ENCODE data around the gene PSEN2. TPM values are rescaled to one million over a fixed set of nuclear protein-coding genes. Genes with fewer than 3 reads are reported as not detected.

Gene PSEN2
- total RNA-seq, 1 experiment from 2014 or later, result 37.5 TPM

DNA sequence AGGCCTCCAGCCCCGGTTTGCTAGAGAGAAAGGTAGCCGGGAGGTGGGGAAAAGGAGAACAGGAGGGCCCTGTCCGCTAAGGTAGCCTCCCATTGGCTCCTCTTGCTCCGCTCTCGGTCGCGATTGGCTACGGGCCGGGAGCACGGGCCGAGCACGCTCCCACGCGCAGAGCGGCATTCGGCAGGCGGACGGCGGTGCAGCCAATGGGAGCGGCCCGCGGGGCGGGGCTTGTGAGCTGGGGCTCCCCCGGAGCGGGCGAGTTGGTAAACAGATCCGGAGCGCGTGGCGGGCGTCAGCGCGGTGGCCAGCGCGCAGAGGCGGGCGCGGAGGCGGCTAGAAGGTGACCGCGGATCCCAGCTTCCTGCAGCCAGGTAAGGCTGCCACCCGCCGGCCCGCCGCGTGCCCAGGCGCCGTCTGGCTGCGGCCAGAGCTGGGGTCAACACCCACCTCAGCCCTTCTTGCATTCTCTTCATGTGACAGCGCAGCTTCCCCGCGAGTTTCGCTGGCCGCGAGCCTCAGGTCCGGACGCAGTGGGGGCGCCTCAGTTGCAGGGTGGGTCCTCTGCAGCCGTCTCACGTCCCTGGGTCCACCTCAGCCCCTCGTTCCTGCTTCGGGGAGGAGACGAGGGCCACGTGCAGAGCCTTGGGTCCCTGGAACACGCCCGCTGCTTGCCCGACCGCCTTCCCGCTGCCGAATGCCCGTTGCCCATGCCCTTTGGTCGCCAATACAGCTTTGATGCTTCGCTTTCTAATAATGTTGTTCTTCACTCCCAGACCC is 69.8 kb downstream of the PSEN2 start, which contains the start of gene COQ8A:
TSS of gene COQ8A (plus strand) at position 266 of the 777 bp plus-strand sequence. CDS start 21,092 bp downstream, outside the sequence.
- H3K36me3 ChIP-seq (ENCODE audit: control insufficient read depth, insufficient read depth, low read length), result no peaks in the 10 kb centered on the region
- no TSS peak for BruUV-seq (replicated peaks)
- H3K9me3 Mint-ChIP-seq (ENCODE audit: unreplicated experiment), result peaks cover 7% of the 10 kb centered on the region
- H3K27me3 ChIP-seq (replicated peaks; ENCODE audit: control insufficient read depth, insufficient read depth, low read length), result no peaks in the 10 kb centered on the region
- POLR2A ChIA-PET, result no interaction called here
- CTCF ChIA-PET, result no interaction called here
- H3K4me1 Mint-ChIP-seq (ENCODE audit: low read depth, unreplicated experiment), result peaks cover 42% of the 10 kb centered on the region
- DNase-seq, result peak; percentile 99
- peak within 1 kb of the TSS; percentile 86 for H3K4me3 ChIP-seq (ENCODE audit: low read depth, low read length)
- TF ChIP-seq, protein P1, sequence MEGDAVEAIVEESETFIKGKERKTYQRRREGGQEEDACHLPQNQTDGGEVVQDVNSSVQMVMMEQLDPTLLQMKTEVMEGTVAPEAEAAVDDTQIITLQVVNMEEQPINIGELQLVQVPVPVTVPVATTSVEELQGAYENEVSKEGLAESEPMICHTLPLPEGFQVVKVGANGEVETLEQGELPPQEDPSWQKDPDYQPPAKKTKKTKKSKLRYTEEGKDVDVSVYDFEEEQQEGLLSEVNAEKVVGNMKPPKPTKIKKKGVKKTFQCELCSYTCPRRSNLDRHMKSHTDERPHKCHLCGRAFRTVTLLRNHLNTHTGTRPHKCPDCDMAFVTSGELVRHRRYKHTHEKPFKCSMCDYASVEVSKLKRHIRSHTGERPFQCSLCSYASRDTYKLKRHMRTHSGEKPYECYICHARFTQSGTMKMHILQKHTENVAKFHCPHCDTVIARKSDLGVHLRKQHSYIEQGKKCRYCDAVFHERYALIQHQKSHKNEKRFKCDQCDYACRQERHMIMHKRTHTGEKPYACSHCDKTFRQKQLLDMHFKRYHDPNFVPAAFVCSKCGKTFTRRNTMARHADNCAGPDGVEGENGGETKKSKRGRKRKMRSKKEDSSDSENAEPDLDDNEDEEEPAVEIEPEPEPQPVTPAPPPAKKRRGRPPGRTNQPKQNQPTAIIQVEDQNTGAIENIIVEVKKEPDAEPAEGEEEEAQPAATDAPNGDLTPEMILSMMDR (IDR thresholded peaks at IDR 0.05; ENCODE audit: insufficient read depth in 1 of 2, low read depth in 1 of 2, low read length in 1 of 2, severe bottlenecking in 1 of 2, unreplicated experiment in 1 of 2), result no peak
- H3K36me3 Mint-ChIP-seq (ENCODE audit: insufficient read depth, unreplicated experiment), result peaks cover 49% of the 10 kb centered on the region
- H3K27ac Mint-ChIP-seq (ENCODE audit: unreplicated experiment), result peak within 1 kb of the TSS; percentile 91
- H3K9me3 ChIP-seq, result no peaks in the 10 kb centered on the region
- no peaks in the 10 kb centered on the region for H3K27me3 Mint-ChIP-seq (ENCODE audit: insufficient read depth, unreplicated experiment)
- H3K4me1 ChIP-seq, result peaks cover 32% of the 10 kb centered on the region
- intact Hi-C loops (cut with micrococcal nuclease; ENCODE audit: unreplicated experiment), result loop anchor here (5.0 kb wide), 1 partner anchor 68 kb away; the partner anchor contains the start of gene PSEN2
- peak within 1 kb of the TSS; percentile 96 for H3K4me3 Mint-ChIP-seq (ENCODE audit: unreplicated experiment)

DNA sequence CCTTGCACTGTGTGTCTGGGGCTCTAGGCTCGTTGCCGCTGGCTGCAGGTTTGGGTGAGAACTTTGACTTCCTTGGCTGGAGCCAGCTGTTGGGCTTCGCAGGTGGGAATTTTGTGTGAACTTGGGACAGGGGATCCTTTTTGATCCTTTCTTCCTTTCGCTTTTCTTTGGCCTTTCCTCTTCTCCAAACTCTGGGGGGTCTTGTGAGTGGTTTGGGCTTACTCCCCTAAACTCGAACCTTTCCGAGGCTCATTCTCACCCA is 70.3 kb downstream of the PSEN2 start:
- TF ChIP-seq, protein P1 (IDR thresholded peaks at IDR 0.05; ENCODE audit: insufficient read depth in 1 of 2, low read depth in 1 of 2, low read length in 1 of 2, severe bottlenecking in 1 of 2, unreplicated experiment in 1 of 2), result no peak
- H3K4me3 Mint-ChIP-seq (ENCODE audit: unreplicated experiment), result peak overlapping the region; percentile 96
- peaks cover 47% of the 10 kb centered on the region for H3K4me1 Mint-ChIP-seq (ENCODE audit: low read depth, unreplicated experiment)
- H3K27me3 Mint-ChIP-seq (ENCODE audit: insufficient read depth, unreplicated experiment), result no peaks in the 10 kb centered on the region
- Histone ChIP-seq H3K9me3 (no peaks in the 10 kb centered on the region), H3K4me1 (peaks cover 38% of the 10 kb centered on the region), H3K27me3 (replicated peaks; ENCODE audit: control insufficient read depth, insufficient read depth, low read length) (no peaks in the 10 kb centered on the region), H3K36me3 (ENCODE audit: control insufficient read depth, insufficient read depth, low read length) (no peaks in the 10 kb centered on the region), H3K4me3 (ENCODE audit: low read depth, low read length) (peak overlapping the region; percentile 86)
- peaks cover 2% of the 10 kb centered on the region for H3K9me3 Mint-ChIP-seq (ENCODE audit: unreplicated experiment)
- intact Hi-C loops (cut with micrococcal nuclease; ENCODE audit: unreplicated experiment), result loop anchor here (5.0 kb wide), 1 partner anchor 68 kb away; the partner anchor contains the start of gene PSEN2
- H3K36me3 Mint-ChIP-seq (ENCODE audit: insufficient read depth, unreplicated experiment), result peaks cover 44% of the 10 kb centered on the region
- ChIA-PET POLR2A (no interaction called here), CTCF (no interaction called here)
- H3K27ac Mint-ChIP-seq (ENCODE audit: unreplicated experiment), result peak overlapping the region; percentile 84
- DNase-seq, result no peak
- no TSS peak for BruUV-seq (replicated peaks)

DNA sequence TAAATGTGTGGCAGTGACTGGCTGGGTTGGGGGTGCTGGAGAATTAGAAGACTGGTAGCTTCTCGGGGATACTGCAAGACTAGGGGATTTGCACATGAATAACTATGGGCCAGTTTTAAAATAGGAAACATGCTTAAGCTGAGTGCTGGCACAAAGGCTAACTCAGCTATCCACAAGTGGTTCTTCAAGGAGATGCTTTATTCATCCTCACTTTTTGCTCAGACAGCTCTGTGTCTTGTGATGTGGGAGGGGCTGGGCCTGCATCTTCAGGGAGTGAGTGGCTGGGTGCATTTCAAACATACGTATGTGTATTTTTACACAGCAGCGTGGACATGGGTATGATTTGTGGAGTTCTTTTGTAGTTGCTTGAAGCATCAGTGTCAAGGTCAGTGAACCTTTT is 72.0 kb downstream of the PSEN2 start:
- Mint-ChIP-seq H3K36me3 (ENCODE audit: insufficient read depth, unreplicated experiment) (peaks cover 44% of the 10 kb centered on the region), H3K4me1 (ENCODE audit: low read depth, unreplicated experiment) (peaks cover 56% of the 10 kb centered on the region), H3K4me3 (ENCODE audit: unreplicated experiment) (peak overlapping the region; percentile 42), H3K9me3 (ENCODE audit: unreplicated experiment) (no peaks in the 10 kb centered on the region), H3K27ac (ENCODE audit: unreplicated experiment) (no peak overlapping the region), H3K27me3 (ENCODE audit: insufficient read depth, unreplicated experiment) (no peaks in the 10 kb centered on the region)
- Histone ChIP-seq H3K4me1 (peaks cover 46% of the 10 kb centered on the region), H3K36me3 (ENCODE audit: control insufficient read depth, insufficient read depth, low read length) (no peaks in the 10 kb centered on the region), H3K9me3 (no peaks in the 10 kb centered on the region), H3K4me3 (ENCODE audit: low read depth, low read length) (no peak overlapping the region), H3K27me3 (replicated peaks; ENCODE audit: control insufficient read depth, insufficient read depth, low read length) (no peaks in the 10 kb centered on the region)
- ChIA-PET CTCF (no interaction called here), POLR2A (no interaction called here)
- DNase-seq, result no peak
- intact Hi-C loops (cut with micrococcal nuclease; ENCODE audit: unreplicated experiment), result loop anchor here (5.0 kb wide), 1 partner anchor 70 kb away; the partner anchor contains the start of gene PSEN2
- BruUV-seq (replicated peaks), result no TSS peak
- TF ChIP-seq, protein P1 (IDR thresholded peaks at IDR 0.05; ENCODE audit: insufficient read depth in 1 of 2, low read depth in 1 of 2, low read length in 1 of 2, severe bottlenecking in 1 of 2, unreplicated experiment in 1 of 2), result no peak

Data from Caco-2 (cell line).